GM19025 (cell line): ENCODE data around the gene ADCK2.
"Not testable (repeated sequence)": the region's sequence is repeated elsewhere in the genome, so short reads cannot be mapped to it uniquely, and the experiment has no call there.

ENCODE experiments used
- ATAC-seq: cut with Tn5 transposase; IDR thresholded peaks from one replicate; pipeline ENCODE4 v1.9.1; 2021; ENCODE audit warnings: mild to moderate bottlenecking, low read depth, moderate library complexity; ENCODE audit not compliant: unreplicated experiment

ADCK2 gene

DNA sequence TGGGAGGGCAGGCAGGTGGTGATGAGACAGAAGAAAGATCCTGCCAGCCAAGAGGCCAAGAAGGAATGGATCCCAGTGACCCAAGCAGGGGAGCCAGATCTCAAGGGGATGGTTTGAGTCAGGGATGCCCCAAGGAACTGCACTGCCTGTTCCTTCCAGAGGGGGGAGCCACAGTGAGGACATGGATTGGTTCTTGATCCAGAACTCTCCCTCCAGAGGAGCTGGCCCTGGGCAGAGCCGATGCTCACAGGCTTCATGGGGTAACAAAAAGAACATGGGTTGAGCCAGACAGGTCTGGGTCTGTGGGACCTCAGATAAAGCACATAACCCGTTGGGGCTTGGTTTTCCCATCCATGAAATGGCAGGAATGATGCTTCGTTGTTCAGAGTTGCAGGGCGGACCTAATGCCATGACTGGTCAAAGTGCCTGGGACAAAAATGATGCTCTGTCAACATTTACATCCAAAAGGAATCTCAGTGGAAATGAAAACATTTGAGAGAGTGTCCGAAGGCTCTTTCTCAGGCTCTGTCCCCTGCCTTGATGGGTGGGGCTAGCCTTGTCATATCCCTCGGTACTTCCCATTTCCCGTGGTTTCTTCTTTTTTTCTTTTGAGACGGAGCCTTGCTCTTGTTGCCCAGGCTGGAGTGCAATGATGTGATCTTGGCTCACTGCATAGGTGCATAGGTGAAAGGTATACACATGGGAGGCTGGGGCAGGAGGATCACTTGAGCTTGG lies 27.4 kb upstream of the ADCK2 start:
- no peak for ATAC-seq

DNA sequence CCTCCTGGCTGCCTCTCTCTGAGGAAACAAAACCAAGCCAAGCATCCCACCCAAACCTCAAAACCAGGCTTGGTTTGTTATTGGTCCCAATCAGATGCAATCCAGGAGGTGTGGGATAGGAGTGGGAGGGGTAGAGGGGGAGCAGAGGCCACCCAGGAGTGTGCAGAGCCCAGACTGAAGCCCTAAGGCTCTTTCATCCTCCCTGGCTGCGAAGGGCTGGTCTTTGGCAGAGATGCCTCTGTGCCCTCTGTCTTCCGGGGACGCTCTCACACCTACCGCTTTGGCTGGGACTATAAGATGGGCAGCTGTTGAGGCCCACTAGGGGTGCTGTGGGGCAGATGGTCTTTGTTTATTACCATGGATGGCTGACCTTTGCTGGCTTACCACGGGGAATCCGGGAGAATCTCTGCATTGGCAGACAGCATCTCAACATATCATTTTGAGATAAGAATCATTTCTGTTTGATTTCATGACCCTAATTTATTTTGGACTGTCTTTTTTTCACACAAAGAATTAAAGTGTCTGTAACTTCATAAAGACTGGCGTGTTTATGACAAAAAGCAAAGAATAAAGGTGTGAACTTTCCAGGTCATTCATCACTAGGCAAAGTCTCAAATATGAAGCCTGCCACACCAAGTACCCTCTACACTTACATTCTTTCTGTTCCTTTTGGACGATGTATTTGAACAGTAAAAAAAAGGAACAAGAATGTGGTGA lies 25.7 kb upstream of the ADCK2 start:
- ATAC-seq, result no peak

DNA sequence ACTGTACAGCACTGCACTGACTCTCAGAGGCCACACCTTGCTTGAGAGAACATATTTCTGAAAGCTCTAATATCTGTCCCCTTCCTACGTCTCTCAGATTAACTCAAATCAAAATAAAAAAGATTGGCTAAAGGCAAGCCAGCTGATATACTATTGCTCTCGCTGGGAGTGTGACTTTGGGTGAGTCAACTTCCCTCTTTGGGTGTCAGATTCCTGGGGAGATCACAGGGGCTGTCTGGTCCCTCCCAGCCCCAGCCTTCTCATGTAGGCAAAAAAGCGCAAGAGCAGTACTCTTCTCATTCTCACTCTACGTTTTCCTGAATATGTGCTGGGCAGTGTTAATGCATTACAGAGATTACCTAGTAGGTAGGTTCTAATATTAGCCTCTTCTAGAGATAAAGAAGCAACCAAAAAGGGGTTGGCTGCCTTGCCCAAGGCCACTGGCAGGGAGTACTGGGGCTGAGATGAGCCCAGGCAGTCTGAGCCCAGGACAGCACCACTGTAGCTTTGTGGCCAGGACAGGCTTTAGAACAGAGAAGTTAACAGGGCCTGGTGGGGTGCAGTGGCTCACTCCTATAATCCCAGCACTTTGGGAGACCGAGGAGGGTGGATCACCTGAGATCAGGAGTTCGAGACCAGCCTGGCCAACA lies 23.1 kb upstream of the ADCK2 start:
- ATAC-seq, result no peak

DNA sequence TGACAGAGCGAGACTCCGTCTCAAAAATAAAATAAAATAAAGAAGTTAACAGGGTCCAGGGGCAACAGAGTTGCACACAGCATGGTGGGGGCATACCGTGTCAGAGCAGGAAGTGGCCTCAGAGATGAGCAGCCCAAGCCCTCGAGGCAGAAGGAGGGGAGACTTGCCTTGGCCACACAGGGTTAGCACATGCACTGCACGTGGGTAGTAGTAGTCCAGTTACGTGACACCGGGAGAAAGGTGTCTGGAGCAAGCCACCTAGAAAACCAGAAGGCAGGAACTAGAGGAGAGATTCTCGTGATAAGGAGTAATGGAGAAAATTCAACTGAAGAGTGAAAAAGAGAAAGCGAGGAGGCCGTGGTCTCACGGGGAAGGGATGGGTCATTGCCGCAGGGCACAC lies 22.4 kb upstream of the ADCK2 start:
- no peak for ATAC-seq

DNA sequence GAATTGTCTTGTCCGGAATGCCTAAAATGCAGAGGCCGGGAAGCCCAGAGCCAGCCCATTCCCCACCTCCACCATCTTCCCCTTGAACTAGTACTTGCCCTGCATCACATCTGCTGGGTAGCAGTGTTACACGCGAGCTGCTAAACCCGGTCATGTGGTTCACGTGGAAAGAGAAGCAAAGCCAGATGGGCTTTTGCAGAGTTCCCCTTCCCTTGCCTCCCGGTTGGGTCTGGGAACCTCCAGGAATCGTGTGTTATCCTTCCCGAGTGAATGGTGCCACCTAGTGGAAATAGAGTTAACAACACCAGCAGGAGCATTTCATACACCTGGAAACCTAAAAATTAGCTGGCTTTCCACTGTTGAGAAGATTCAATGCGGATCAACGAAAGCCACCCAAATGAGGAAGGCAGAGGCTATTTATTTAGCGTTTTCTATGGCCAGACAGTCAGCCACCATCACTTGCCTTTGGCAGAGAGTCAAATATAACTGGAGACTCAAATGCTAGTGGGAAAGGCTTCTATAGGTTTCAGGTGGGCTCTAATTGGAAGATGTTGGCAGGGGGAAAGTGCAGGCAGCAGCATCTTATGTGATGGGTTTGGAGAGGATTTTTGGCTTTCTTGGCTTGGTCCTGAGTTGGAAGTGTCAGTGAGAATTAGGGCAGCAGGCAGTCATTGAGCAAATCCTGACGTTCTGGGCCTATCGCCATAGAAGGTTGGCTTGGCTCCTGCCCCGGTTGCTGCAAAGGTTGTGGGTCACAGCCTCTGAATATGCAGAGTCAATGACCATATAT lies 19.2 kb upstream of the ADCK2 start:
- no peak for ATAC-seq

DNA sequence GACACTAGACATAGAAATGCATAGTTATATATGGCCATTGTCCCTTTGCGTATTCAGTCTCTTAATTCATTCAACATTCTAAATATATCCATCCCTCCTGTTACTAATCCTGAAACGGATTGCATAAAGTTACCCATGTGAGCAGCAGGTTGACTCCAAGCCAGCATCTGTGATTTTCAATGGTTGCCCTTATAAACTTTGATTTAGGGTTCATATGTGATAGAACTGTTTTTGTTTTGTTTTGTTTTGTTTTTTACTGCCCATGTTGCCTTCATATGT lies 18.7 kb upstream of the ADCK2 start:
- ATAC-seq, result no peak

DNA sequence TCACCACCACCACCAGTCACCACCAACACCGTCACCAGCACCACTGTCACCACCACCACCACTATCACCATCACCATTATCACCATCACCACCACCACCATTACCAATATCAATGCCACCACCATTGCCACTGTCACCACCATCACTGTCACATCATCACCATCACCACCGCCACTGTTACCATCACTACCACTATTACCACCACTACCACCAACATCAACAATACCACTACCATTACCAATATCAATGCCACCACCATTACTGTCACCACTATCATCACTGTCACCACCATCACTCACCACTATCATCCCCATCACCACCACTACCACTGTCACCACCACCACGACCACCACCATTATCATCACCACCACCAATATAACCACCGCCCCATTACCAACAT lies 18.1 kb upstream of the ADCK2 start:
- no peak for ATAC-seq

DNA sequence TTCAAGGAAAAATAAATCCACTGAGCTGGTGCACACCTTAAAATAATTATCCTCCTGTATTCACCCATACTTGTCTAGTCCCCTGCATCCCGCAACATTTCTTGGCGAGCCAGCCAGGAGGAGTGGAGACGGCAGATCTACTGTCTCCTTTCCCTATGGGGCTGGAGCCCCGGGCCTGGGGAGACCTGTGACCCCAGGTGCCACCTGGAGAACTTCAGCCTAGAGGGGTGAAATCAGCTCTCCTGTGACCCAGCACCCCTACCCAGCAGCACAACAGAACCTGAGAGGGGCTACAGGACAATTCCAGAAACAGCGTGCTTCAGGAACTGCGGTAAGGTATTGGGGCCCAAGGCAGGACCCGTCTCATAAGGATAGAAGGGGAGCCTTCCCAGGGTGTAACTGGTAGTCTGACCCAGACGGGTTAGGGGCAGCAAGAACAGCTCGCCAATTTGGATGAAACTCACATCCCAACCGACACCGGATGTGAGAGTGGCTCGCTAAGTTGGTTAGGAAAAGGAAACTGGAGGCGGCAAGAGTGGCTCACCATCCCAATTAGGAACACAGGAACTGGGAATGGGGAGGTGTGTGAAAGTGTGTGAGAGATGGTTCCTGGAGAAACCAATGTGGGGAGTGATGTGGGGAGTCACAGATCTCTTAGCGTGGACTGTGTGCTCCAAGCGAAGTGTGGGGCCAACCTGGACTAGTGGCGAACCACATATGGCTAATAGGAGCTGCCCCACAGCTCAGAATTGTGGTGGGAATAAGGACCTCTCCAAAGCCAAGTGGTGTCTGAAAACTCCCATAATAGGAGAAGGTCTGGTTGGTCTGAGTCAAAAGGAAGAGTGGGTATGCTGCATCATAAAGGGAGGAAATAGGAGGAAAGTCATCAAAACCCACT lies 17.0 kb upstream of the ADCK2 start:
- no peak for ATAC-seq

DNA sequence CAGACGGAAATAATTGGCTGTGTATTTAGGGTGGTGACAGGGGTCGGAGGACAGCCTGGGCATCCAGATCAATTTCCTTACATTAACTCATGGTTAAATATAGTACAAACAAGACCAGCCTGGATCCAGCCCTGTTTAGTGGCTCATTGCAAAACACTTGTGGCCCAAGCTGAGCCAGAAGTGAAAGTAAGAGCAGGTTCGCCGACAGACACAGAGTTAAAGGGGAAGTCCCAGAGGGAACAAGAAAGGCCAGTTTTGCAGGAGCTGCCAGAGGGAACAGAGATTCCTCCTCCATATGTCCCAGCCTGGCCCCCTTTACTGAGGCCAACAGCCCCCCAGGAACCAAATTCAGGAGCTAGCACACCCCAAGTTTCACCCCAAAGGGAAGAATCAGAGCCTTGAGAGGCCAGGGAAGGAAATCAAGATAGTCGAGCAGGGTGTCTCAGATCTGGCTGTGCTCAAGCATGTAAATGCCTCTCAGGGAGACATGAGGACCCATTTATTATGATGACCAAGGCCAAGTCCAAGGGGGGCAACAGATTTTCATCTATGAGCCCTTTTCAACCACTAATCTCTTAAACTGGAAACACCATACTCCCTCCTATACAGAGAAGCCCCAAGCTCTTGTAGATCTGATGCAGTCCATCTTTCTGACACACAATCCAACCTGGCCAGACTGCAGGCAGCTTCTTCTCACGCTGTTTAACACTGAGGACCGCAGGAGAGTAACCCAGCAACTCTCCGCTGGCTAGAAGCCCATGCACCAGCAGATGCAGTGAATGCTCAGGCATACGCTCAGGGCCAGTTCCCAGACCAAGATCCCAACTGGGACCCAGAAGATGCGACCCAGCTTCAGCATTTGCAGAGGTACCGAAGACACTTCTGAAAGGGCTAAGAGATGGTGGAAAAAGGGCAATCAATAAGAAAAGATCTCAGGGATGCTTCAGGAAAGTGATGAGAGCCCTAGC lies 15.9 kb upstream of the ADCK2 start:
- peak; percentile 88 for ATAC-seq

DNA sequence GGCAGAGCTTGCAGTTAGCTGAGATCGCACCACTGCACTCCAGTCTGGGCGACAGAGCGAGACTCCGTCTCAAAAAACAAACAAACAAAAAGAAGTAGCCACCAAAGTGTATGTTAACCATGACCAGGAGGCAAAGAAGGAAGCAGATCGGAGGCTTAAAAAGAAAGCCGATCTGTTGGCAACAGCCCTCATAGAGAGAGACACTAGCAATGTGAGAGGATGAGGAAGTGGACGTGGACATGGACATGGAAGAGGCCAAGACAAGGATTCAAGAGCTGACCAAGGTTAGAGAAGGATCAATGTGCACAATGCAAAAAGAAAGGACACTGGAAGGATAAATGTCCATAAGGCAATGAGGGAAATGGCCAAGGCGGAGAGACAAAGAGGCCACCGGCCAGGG lies 14.9 kb upstream of the ADCK2 start:
- ATAC-seq, result no peak

DNA sequence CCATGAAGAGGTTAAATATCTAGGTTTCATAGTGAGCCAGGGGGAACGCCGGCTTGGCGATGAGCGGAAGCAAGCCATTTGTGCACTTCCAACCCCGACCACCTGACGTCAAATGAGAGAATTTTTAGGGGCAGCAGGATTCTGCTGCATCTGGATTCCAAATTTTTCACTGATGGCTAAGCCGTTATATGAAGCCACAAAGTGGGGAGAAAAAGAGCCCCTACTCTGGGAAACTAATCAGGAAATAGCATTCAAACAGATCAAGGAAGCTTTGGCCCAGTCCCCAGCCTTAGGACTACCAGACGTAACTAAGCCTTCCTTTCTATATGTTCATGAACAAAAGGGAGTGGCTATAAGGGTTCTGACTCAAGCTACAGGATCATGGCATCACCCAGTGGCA lies 12.9 kb upstream of the ADCK2 start:
- ATAC-seq, result no peak

DNA sequence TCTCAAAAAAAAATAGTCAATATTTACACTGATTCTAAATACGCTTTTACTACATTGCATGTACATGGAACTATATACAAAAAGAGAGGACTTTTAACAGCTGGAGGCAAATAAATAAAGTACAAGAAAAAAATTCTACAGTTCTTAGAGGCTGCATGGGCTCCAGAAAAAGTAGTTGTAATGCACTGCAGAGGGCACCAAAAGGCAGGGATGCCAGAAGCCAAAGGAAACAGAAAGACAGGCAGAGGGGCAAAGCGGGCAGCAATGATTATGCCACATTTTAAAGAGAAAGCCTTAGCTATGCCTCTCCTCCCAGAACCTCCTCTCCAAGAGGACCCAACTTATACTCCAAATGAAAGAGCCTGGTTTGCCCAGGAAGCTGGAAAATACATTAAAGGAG lies 11.6 kb upstream of the ADCK2 start:
- ATAC-seq, result no peak

DNA sequence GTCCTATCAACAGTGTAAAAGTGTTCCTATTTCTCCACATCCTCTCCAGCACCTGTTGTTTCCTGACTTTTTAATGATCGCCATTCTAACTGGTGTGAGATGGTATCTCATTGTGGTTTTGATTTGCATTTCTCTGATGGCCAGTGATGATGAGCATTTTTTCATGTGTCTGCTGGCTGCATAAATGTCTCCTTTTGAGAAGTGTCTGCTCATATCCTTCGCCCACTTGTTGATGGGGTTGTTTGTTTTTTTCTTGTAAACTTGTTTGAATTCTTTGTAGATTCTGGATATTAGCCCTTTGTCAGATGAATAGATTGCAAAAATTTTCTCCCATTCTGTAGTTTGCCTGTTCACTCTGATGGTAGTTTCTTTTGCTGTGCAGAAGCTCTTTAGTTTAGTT lies 9.8 kb upstream of the ADCK2 start:
- not testable (repeated sequence) for ATAC-seq

DNA sequence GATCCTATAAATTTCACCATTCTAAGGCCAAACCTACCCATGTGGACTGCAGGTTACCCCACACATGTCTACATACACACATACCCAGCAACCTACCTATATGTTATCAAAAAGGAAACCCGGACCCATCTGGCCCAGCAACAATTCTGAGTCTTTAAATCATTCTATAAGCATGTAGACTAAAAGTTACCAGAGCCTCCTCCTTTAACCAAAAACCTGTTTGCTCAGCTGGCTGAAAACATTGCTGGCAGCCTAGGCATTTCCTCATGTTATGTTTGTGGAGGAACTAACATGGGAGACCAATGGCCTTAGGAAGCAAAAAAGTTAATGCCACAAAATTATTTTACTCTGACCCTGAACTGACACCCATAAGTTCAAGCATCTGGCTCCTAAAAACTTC lies 5.3 kb upstream of the ADCK2 start:
- ATAC-seq, result no peak

DNA sequence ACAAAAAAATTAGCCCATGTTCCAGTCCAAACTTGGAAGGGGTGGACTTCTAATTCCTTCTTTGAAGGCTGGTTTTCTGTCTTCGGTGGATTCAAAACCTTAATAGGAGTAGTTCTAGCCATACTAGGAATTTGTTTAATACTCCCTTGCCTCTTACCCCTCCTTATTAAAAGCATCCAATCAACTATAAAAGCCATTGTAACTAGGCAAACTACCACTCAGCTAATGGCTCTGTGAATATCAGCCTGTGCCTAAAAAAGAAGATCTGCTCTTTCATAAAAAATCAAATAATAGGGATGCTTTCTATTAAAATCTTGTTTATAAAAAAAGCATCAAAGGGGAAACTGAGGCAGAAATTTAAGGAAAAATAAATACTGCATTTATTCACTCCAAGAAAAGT lies 4.1 kb upstream of the ADCK2 start:
- ATAC-seq, result no peak

DNA sequence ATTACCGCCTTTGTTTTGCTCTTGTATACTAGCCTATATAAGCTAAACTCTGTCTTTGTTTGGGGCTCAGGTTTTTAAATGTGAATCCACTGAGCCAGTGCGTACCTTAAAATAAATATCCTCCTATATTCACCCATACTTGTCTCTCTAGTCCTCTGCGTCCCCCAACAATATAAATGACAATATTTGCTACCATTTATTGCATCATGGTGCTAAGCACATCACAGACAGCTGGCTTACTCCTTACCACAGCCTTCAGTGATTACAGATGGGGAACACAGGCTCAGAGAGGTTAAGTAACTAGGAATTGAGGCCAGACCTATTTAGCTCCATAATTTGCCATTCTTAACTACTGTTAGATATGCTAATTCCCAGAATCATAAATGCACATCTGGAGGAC lies 3.4 kb upstream of the ADCK2 start:
- ATAC-seq, result no peak

DNA sequence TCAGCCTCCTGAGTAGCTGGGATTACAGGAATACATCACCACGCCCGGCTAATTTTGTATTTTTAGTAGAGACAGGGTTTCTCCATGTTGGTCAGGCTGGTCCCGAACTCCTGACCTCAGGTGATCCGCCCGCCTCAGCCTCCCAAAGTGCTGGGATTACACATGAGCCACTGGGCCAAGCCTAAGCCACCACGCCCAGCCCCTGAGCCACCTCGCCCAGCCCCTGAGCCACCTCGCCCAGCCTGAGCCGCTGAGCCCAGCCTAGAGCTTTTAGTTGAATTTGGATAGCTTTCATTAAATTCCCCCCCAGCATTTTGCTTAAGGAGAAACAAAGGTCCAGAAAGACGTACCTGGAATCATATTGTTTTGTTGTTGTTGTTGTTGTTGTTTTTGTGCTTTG lies 2.9 kb upstream of the ADCK2 start:
- not testable (repeated sequence) for ATAC-seq

DNA sequence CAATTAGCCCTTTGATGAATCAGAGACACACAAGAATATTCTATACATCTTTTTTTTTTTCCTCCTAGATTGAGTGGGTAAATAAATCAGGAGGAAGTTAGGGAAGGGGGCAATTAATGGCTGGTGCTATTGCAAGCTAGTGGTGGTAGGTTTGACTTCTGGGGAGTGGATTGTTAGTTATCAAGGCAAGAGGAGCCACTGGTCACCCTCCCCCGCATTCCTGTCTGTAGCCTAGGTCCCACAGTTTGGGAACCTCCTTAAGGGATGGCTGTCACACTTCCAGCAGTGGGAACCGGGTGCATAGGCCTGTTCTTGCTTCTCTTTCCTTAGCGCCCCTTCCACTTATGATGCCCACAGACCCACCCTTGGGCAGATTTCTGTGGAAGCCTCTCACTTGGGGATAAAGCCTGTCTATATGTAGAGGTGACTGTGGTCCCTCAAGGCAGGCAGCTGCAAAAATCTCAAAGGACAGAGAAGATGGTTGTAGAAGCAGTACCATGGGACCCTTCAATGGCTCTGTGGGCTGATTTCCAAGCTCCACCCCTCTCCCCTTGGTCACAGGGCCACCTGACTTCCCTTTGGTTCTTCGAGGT lies 2.3 kb upstream of the ADCK2 start:
- ATAC-seq, result no peak

DNA sequence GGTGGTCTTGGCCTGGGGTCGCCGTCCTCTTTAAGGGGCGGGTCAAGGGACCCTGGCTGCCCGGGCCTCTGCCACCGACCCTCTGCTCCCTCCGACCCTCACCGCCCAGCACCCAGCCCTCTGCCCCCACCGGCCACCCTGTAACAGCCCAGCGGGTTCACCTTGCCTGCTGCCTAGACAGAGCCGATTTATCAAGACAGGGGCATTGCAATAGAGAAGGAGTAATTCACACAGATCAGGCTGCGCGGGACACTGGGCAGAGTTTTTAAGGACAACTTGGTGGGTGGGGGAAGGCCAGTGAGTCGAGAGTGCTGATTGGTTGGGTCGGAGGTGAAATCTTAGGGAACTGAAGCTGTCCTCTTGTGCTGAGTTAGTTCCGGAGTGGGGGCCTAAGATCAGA lies 779 bp upstream of the ADCK2 start:
- ATAC-seq, result no peak
